PC-9 (cell line): ENCODE data around the gene PLXNA1. TPM values are rescaled to one million over a fixed set of nuclear protein-coding genes. Genes with fewer than 3 reads are reported as not detected.

Experiments
- BruUV-seq: library from RNA; stranded (reverse); fragments of 400-500 nt; replicated peaks from 2 replicates; lab custom pipeline; 2021; lab: Mats Ljungman, UMichigan
- CTCF ChIA-PET: fragments of 300-600 bp; sonication (Branson Sonifier 250); formaldehyde crosslinking; loops from one replicate; lab custom pipeline; 2022; ENCODE audit warnings: antibody characterized with exemption; lab: Charles Lee
- POLR2A ChIA-PET: fragments of 300-600 bp; sonication (Branson Sonifier 250); formaldehyde crosslinking; loops from one replicate; lab custom pipeline; 2022; ENCODE audit warnings: antibody characterized with exemption; ENCODE audit not compliant: unreplicated experiment; lab: Charles Lee
- DNase-seq, 2 experiments: peaks; one replicate each; pipeline versions ENCODE4 v3.0.0 to v3.0.0-alpha.2; 2015 to 2022; ENCODE audit warnings: mixed read lengths in 1 of 2
- H2AFZ ChIP-seq: fragments of 200-600 bp; sonication (generic); 2 replicates; pipeline ENCODE4 v1.8.1; 2017; ENCODE audit warnings: antibody characterized with exemption
- H3F3A ChIP-seq: fragments of 200-600 bp; sonication (generic); 2 replicates; pipeline ENCODE4 v1.8.1; 2017; ENCODE audit warnings: antibody characterized with exemption, mild to moderate bottlenecking, low read depth; ENCODE audit not compliant: insufficient read depth
- H3K27ac ChIP-seq: fragments of 200-600 bp; sonication (generic); 2 replicates; pipeline ENCODE4 v1.6.1; 2016; ENCODE audit warnings: mixed run types
- H3K27me3 ChIP-seq: fragments of 200-600 bp; sonication (generic); 2 replicates; pipeline ENCODE4 v1.6.1; 2016; ENCODE audit warnings: low read depth, mixed run types; ENCODE audit not compliant: insufficient read depth
- H3K36me3 ChIP-seq: fragments of 200-600 bp; sonication (generic); 2 replicates; pipeline ENCODE4 v1.6.1; 2016; ENCODE audit warnings: low read depth, mixed run types
- H3K4me1 ChIP-seq: fragments of 200-600 bp; sonication (generic); replicated peaks from 2 replicates; pipeline ENCODE4 v1.6.1; 2016; ENCODE audit warnings: mixed run types; ENCODE audit not compliant: insufficient read depth
- H3K4me2 ChIP-seq: fragments of 200-600 bp; sonication (generic); 2 replicates; pipeline ENCODE4 v1.6.1; 2017; ENCODE audit warnings: mixed run types
- H3K4me3 ChIP-seq: fragments of 200-600 bp; sonication (generic); 2 replicates; pipeline ENCODE4 v1.6.1; 2016; ENCODE audit warnings: mixed run types
- H3K79me2 ChIP-seq: fragments of 200-600 bp; sonication (generic); 2 replicates; pipeline ENCODE4 v1.6.1; 2017; ENCODE audit warnings: low read depth, mixed run types
- H3K9me2 ChIP-seq: fragments of 200-600 bp; sonication (generic); 2 replicates; pipeline ENCODE4 v1.8.1; 2017; ENCODE audit warnings: mild to moderate bottlenecking; ENCODE audit not compliant: insufficient read depth
- H3K9me3 ChIP-seq: fragments of 200-600 bp; sonication (generic); 2 replicates; pipeline ENCODE4 v1.8.1; 2016; ENCODE audit warnings: low read depth; ENCODE audit not compliant: insufficient read depth
- H4K20me1 ChIP-seq: fragments of 200-600 bp; sonication (generic); 2 replicates; pipeline ENCODE4 v1.8.1; 2017; ENCODE audit not compliant: insufficient read depth
- EZH2 ChIP-seq: fragments of 200-600 bp; sonication (generic); IDR thresholded peaks from 2 replicates; pipeline ENCODE4 v1.8.0; 2017; ENCODE audit warnings: antibody characterized with exemption, low read depth
- intact Hi-C: fragments of 100-400 bp; cut with micrococcal nuclease; formaldehyde crosslinking; loops from one replicate; pipeline ENCODE4 v1.10.0; 2022; ENCODE audit not compliant: unreplicated experiment
- total RNA-seq: library from RNA; stranded (reverse); gene quantifications from 2 replicates; pipeline ENCODE4 v1.2.3, GENCODE V29; 2021
- TF ChIP-seq, protein P1 (sequence below): fragments of 200-600 bp; sonication (generic); conservative IDR thresholded peaks from 2 replicates; pipeline ENCODE4 v1.6.1; 2017; ENCODE audit warnings: mixed run types, antibody characterized with exemption, mild to moderate bottlenecking, moderate library complexity

Gene PLXNA1
- total RNA-seq, 1 experiment from 2014 or later: 88.2 TPM

DNA sequence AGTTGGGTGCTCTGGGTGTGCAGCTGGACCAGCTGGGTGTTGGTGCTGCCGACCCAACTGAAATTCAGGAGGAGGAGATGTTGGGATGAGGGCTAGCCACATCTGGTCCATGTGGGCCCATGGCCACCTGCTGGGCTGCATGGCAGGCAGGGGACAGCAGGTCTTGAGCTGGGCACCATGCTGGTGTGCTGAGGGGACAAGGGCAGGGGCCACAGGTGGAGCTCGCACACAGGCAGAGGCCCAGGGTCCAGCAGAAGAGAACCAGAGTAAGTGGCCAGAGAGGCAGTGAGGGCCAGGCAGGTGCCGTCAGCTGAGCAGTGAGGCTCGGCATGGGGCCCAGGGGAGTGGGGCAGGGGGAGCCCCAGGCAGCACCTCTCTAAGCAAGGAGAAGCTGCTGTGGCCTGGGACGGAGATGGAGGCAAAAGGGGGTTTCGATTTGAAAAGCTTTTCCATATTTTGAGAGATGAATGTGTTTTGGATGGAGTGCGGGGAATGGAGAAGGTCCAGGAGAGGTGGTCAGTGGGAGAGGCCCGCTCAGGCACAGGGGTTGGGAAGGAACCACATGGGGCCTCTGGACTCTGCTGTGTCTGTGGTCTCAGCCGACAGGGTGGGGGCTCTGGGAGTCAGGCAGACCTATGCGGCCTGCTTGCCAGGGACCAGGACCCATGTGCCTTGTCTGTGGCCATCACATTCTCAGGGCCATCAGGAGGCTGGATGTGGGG, 30.5 kb upstream of the PLXNA1 start:
- no TSS peak for BruUV-seq
- Histone ChIP-seq H3K4me1 (no peaks in the 10 kb centered on the region), H3F3A (no peaks in the 10 kb centered on the region), H3K4me3 (no peak overlapping the region), H3K27me3 (no peaks in the 10 kb centered on the region), H3K4me2 (no peak overlapping the region), H2AFZ (no peak overlapping the region), H3K27ac (no peak overlapping the region), H3K9me3 (no peaks in the 10 kb centered on the region), H3K36me3 (no peaks in the 10 kb centered on the region), H3K79me2 (no peaks in the 10 kb centered on the region), H4K20me1 (no peaks in the 10 kb centered on the region), H3K9me2 (no peaks in the 10 kb centered on the region)
- DNase-seq: no peak
- intact Hi-C loops: no loop called here
- TF ChIP-seq EZH2: no peak
- TF ChIP-seq, protein P1, sequence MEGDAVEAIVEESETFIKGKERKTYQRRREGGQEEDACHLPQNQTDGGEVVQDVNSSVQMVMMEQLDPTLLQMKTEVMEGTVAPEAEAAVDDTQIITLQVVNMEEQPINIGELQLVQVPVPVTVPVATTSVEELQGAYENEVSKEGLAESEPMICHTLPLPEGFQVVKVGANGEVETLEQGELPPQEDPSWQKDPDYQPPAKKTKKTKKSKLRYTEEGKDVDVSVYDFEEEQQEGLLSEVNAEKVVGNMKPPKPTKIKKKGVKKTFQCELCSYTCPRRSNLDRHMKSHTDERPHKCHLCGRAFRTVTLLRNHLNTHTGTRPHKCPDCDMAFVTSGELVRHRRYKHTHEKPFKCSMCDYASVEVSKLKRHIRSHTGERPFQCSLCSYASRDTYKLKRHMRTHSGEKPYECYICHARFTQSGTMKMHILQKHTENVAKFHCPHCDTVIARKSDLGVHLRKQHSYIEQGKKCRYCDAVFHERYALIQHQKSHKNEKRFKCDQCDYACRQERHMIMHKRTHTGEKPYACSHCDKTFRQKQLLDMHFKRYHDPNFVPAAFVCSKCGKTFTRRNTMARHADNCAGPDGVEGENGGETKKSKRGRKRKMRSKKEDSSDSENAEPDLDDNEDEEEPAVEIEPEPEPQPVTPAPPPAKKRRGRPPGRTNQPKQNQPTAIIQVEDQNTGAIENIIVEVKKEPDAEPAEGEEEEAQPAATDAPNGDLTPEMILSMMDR: no peak
- POLR2A ChIA-PET: no interaction called here
- CTCF ChIA-PET: no interaction called here

- no peak overlapping the region for H3K27ac ChIP-seq
- H3K4me3 ChIP-seq: no peak overlapping the region
- ChIA-PET POLR2A (no interaction called here), CTCF (no interaction called here)
- H3K9me2 ChIP-seq: no peaks in the 10 kb centered on the region
- H3K36me3 ChIP-seq: no peaks in the 10 kb centered on the region
- no peak overlapping the region for H3K4me2 ChIP-seq
- H2AFZ ChIP-seq: no peak overlapping the region
- TF ChIP-seq EZH2: no peak
- TF ChIP-seq, protein P1: no peak
- no peak for DNase-seq
- no peaks in the 10 kb centered on the region for H3F3A ChIP-seq
- H3K4me1 ChIP-seq: no peaks in the 10 kb centered on the region
- no peaks in the 10 kb centered on the region for H3K9me3 ChIP-seq
- no peaks in the 10 kb centered on the region for H3K27me3 ChIP-seq
- no TSS peak for BruUV-seq
- intact Hi-C loops: no loop called here
- no peaks in the 10 kb centered on the region for H4K20me1 ChIP-seq
- no peaks in the 10 kb centered on the region for H3K79me2 ChIP-seq
Observed at GRCh38 chr3:126952983-126953660, 29.8 kb upstream of the PLXNA1 start.

DNA sequence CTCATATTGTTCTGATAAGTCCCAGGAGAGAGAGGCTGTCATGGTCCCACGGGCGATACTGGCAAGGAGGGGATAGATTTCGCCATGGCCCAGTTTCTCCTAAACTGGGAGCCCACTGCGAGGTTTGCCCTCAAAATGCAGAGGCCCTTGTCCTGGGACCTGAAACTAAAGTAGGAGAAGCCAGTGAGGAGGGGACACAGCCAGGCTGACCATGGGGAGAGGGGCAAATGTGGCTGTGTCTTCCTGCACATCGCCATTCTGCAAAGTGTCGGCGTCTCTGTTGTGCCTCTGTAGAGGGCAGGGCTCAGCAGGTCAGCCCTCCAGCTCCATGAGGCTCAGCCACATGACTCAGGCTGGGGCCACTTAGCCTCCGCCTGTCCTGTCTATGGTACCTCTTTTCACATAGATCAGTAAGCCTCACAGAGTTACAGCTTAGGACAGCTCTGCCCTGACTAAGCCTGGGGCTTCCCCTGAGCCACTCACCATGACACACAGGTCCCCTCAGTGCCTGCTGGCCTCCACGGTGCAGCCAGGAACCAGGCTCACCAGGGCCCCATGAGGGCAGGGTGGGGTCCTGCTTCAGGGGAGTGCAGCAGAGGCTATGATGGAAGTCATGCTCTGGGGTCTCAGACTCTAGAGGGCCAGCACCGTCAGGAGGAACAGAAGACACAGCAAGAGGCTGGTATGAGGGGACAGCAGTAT, 28.6 kb upstream of the PLXNA1 start:
- no peaks in the 10 kb centered on the region for H3F3A ChIP-seq
- no peak overlapping the region for H3K27ac ChIP-seq
- no peak overlapping the region for H3K4me2 ChIP-seq
- no peaks in the 10 kb centered on the region for H3K9me2 ChIP-seq
- H3K4me3 ChIP-seq: no peak overlapping the region
- H4K20me1 ChIP-seq: no peaks in the 10 kb centered on the region
- CTCF ChIA-PET: no interaction called here
- H3K36me3 ChIP-seq: no peaks in the 10 kb centered on the region
- intact Hi-C loops: no loop called here
- no peak overlapping the region for H2AFZ ChIP-seq
- no peaks in the 10 kb centered on the region for H3K79me2 ChIP-seq
- no peaks in the 10 kb centered on the region for H3K9me3 ChIP-seq
- TF ChIP-seq EZH2: no peak
- TF ChIP-seq, protein P1: no peak
- DNase-seq: no peak
- no TSS peak for BruUV-seq
- no peaks in the 10 kb centered on the region; the same call in 1 of the 2 replicates for H3K4me1 ChIP-seq
- POLR2A ChIA-PET: no interaction called here
- no peaks in the 10 kb centered on the region for H3K27me3 ChIP-seq
